Kidney (tissue), 14 donors: ENCODE results near the gene ANKS1B. TPM values are rescaled to one million over a fixed set of nuclear protein-coding genes. Genes with fewer than 3 reads are reported as not detected.

Source experiments
- DNase-seq, 5 donors: peaks; one replicate each; pipeline ENCODE4 v3.0.0-alpha.2; 2013 to 2020
- FAIRE-seq: peaks from 2 replicates; lab custom pipeline; 2012; peaks lifted over from hg19 to GRCh38; lab: Jason Lieb, UNC
- H3K27ac ChIP-seq, 2 donors: one replicate each; pipeline ENCODE4 v1.7.0; 2013; ENCODE audit warnings: low read depth in 2 of 2, low read length in 2 of 2, inconsistent platforms in 1 of 2
- H3K27me3 ChIP-seq: one replicate; pipeline ENCODE4 v1.7.1; 2013; ENCODE audit warnings: low read length, inconsistent platforms; ENCODE audit not compliant: control insufficient read depth, insufficient read depth
- H3K36me3 ChIP-seq, 3 donors: one replicate each; pipeline versions ENCODE4 v1.7.0 to v1.7.1; 2013; ENCODE audit warnings: low read length in 3 of 3, control low read depth in 1 of 3, inconsistent platforms in 1 of 3; ENCODE audit not compliant: insufficient read depth in 3 of 3, control insufficient read depth in 2 of 3
- H3K4me1 ChIP-seq, 3 donors: one replicate each; pipeline versions ENCODE4 v1.7.0 to v1.7.1; 2013; ENCODE audit warnings: low read length in 3 of 3, inconsistent platforms in 1 of 3, low read depth in 1 of 3; ENCODE audit not compliant: control insufficient read depth in 2 of 3, insufficient read depth in 2 of 3
- H3K4me3 ChIP-seq, 3 donors: one replicate each; pipeline versions ENCODE4 v1.7.0 to v1.8.1; 2013; ENCODE audit warnings: low read length in 3 of 3, control low read depth in 1 of 3, inconsistent platforms in 1 of 3
- H3K9ac ChIP-seq, 3 donors: one replicate each; pipeline versions ENCODE4 v1.7.0 to v1.7.1; 2013; ENCODE audit warnings: low read length in 3 of 3, control low read depth in 1 of 3, inconsistent platforms in 1 of 3
- H3K9me3 ChIP-seq, 3 donors: one replicate each; pipeline versions ENCODE4 v1.7.0 to v1.7.1; 2013; ENCODE audit warnings: low read length in 3 of 3, control low read depth in 1 of 3, inconsistent platforms in 1 of 3; ENCODE audit not compliant: control insufficient read depth in 2 of 3, insufficient read depth in 1 of 3
- intact Hi-C: fragments of 100-400 bp; cut with DNase I; formaldehyde crosslinking; loops from one replicate; pipeline ENCODE4 v1.11.1; 2022
- polyA plus RNA-seq: library from polyadenylated mRNA; stranded (reverse); fragments of 350-450 nt; fragmentation: Illumina TruSeq; extraction: RNeasy Lipid Tissue Mini Kit (QIAGEN cat#74804); gene quantifications from one replicate; pipeline ENCODE4 v1.2.3, GENCODE V29; 2014; ENCODE audit warnings: low read depth, low replicate concordance; ENCODE audit not compliant: insufficient read depth
- total RNA-seq: library from RNA; stranded (reverse); fragmentation: NEBNext Ultra II Directional; extraction: Animal tissue kit (Norgen Biotek cat#: 25700); gene quantifications from one replicate; pipeline ENCODE4 v1.2.1, GENCODE V29; 2021
- TF ChIP-seq, protein P1 (sequence below): IDR thresholded peaks from 3 replicates; pipeline ENCODE4 v1.5.1; 2012; ENCODE audit warnings: mild to moderate bottlenecking, moderate library complexity, borderline replicate concordance; ENCODE audit not compliant: insufficient read depth; ENCODE audit errors: extremely low read depth
- donor health status: control.
- donor health status: control.
- donor health status: control.
- donor health status: control.
- donor health status: control.
- donor health status: DM: yes; HTN: yes; CAD: no.
- donor health status: Normal renal cell carcinoma (clear cell type).

ANKS1B gene
- total and polyA plus RNA-seq, 2 donors from 2014 or later = 1.7 to 5.8 TPM

DNA sequence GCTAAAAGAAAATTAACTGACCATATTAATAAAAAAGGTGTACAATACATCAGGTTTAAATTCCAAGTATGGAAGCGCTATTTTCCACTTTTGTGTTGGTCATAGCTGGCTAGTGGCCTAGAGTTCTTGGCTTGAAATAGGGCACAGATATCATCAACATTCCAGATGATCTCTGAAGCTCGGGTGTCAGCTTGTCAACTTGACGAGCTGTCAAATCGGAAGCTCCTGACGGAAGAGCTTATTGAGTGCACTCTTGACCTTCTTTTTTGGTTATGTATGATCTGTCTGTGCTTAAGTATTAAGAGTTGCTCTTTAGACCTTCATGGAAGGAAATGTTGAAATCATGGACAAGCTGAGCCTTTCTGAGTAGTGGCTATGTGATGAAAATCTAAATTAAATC, 1161.7 kb downstream of the ANKS1B start:
- Histone ChIP-seq H3K4me1 (no peaks in the 10 kb centered on the region), H3K36me3 (no peaks in the 10 kb centered on the region), H3K27me3 (no peaks in the 10 kb centered on the region), H3K9me3 (no peaks in the 10 kb centered on the region), H3K9ac (no peak overlapping the region), H3K27ac (no peak overlapping the region), H3K4me3 (no peak overlapping the region)
- intact Hi-C loops = no loop called here
- DNase-seq = no peak
- no peak for FAIRE-seq
- TF ChIP-seq, protein P1, sequence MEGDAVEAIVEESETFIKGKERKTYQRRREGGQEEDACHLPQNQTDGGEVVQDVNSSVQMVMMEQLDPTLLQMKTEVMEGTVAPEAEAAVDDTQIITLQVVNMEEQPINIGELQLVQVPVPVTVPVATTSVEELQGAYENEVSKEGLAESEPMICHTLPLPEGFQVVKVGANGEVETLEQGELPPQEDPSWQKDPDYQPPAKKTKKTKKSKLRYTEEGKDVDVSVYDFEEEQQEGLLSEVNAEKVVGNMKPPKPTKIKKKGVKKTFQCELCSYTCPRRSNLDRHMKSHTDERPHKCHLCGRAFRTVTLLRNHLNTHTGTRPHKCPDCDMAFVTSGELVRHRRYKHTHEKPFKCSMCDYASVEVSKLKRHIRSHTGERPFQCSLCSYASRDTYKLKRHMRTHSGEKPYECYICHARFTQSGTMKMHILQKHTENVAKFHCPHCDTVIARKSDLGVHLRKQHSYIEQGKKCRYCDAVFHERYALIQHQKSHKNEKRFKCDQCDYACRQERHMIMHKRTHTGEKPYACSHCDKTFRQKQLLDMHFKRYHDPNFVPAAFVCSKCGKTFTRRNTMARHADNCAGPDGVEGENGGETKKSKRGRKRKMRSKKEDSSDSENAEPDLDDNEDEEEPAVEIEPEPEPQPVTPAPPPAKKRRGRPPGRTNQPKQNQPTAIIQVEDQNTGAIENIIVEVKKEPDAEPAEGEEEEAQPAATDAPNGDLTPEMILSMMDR = no peak

DNA sequence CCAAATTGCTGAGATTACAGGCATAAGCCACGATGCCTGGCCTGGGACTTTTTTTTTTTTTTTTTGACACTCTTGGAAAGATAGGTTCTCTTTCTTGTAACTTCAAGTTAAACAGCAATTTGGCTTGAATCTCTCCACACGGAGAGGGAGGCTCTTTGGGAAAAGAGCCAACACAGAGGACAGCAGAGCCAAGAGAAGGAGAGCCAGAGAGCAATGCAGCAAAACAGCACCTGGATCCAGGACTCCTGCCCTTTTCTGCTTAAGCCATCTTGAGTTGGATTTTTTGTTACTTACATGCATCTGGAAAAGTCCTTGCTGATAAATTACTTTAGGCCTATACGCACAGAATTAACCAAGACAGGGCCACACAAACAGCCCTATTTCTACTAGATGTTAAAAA, 1162.9 kb downstream of the ANKS1B start:
- H3K9me3 ChIP-seq = no peaks in the 10 kb centered on the region
- H3K27me3 ChIP-seq = no peaks in the 10 kb centered on the region
- DNase-seq (no peak), FAIRE-seq (no peak)
- no peak overlapping the region for H3K4me3 ChIP-seq
- intact Hi-C loops = no loop called here
- no peak overlapping the region for H3K27ac ChIP-seq
- H3K4me1 ChIP-seq = no peaks in the 10 kb centered on the region
- TF ChIP-seq, protein P1 = no peak
- no peaks in the 10 kb centered on the region for H3K36me3 ChIP-seq
- no peak overlapping the region for H3K9ac ChIP-seq

DNA sequence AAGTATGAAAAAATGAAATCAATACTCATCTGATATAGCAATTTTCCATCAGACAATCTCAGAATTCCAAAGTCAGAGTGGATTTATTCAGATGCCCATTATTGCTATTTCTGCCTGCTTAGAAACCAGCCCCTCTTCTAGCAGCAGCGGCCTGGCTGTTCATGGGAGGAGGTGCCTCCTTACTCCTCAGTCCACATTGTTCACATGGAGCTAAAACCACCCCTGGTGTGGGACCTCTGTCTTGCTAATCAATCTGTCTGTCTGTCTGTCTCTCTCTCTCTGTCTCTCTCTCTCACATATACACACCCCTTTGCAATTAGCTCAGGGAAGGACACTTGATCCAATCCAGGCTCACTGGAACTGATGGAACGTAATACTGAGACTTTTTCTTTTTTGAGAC, 1163.5 kb downstream of the ANKS1B start:
- intact Hi-C loops = no loop called here
- Histone ChIP-seq H3K27me3 (no peaks in the 10 kb centered on the region), H3K4me3 (no peak overlapping the region), H3K36me3 (no peaks in the 10 kb centered on the region), H3K9me3 (no peaks in the 10 kb centered on the region), H3K27ac (no peak overlapping the region), H3K4me1 (no peaks in the 10 kb centered on the region), H3K9ac (no peak overlapping the region)
- no peak for DNase-seq
- FAIRE-seq = no peak
- TF ChIP-seq, protein P1 = no peak

DNA sequence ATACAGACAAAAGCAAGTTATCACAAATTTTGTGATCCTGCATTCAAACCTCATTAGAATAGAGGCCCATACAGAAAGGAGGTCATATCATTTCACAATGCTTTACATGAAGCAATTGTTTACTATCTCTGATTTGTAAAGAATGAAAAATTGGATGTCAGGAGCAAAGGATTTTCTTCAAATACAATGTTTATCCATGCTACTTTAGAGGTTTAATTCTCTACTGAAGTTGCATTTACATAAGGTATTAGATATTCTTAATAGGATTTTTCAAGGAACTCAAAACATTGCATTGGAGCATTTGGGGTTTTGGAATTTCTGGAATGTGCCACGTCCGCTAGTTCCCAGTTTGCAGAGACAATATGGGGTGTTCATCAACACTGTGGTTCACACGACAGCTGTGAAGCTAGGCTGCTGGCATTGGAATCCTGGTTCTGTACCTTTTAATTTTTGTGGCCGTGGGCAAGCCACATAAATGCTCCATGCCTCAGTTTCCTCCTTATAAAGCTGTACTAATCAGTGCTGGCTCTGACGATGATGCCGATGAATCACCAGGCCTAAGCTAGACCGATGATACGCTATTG, 1164.8 kb downstream of the ANKS1B start:
- Histone ChIP-seq H3K4me3 (no peak overlapping the region), H3K36me3 (no peaks in the 10 kb centered on the region), H3K4me1 (no peaks in the 10 kb centered on the region), H3K9ac (no peak overlapping the region), H3K27ac (no peak overlapping the region), H3K9me3 (no peaks in the 10 kb centered on the region), H3K27me3 (no peaks in the 10 kb centered on the region)
- TF ChIP-seq, protein P1 = no peak
- DNase-seq = peak in 1 of 5 donors; percentile 10
- FAIRE-seq = no peak
- intact Hi-C loops = no loop called here
